A549 (cell line): ENCODE data around the gene METTL9.

Experiments
- CHD2 ChIP-seq: fragments of 150-350 bp; IDR thresholded peaks from 2 replicates; pipeline ENCODE4 v1.6.1; 2014; ENCODE audit warnings: low read length; ENCODE audit not compliant: partially characterized antibody
- CTCF ChIP-seq: fragments of >200 bp; sonication (Bioruptor Twin); formaldehyde crosslinking; IDR thresholded peaks from 3 replicates; pipeline ENCODE4 v1.5.1; 2016
- ELK1 ChIP-seq: fragments of 150-350 bp; IDR thresholded peaks from 2 replicates; pipeline ENCODE4 v1.6.1; 2014; ENCODE audit warnings: low read depth, mild to moderate bottlenecking, low read length
- MAX ChIP-seq: IDR thresholded peaks from 2 replicates; pipeline ENCODE4 v1.6.1; 2012
- PHF8 ChIP-seq: fragments of 200-600 bp; sonication (generic); IDR thresholded peaks from 2 replicates; pipeline ENCODE4 v1.6.1; 2016; ENCODE audit warnings: low read depth, mild to moderate bottlenecking, antibody characterized with exemption, moderate library complexity, borderline replicate concordance
- POLR2A ChIP-seq: IDR thresholded peaks from 2 replicates; pipeline ENCODE4 v1.6.1; 2012; ENCODE audit warnings: mild to moderate bottlenecking, low read length
- POLR2AphosphoS2 ChIP-seq: conservative IDR thresholded peaks from 2 replicates; pipeline ENCODE4 v1.6.1; 2012; ENCODE audit warnings: low read length, improper control_type of control experiment, inconsistent platforms
- RAD21 ChIP-seq, 2 experiments: fragments of >200 bp in 1 of 2; sonication (Bioruptor Twin) in 1 of 2; formaldehyde crosslinking in 1 of 2; IDR thresholded peaks in 1 of 2; conservative IDR thresholded peaks in 1 of 2; 2 replicates in 1 of 2; 3 replicates in 1 of 2; pipeline ENCODE4 v1.6.1; 2012 to 2018; ENCODE audit warnings: inconsistent platforms in 1 of 2
- RFX5 ChIP-seq: fragments of 450-650 bp; IDR thresholded peaks from 2 replicates; pipeline ENCODE4 v1.7.1; 2014; ENCODE audit warnings: antibody characterized with exemption, mild to moderate bottlenecking, moderate library complexity
- TP53 ChIP-seq: fragments of 250-450 bp; sonication (Bioruptor Pico); IDR thresholded peaks from 2 replicates; pipeline ENCODE4 v1.5.0; 2021; ENCODE audit warnings: mild to moderate bottlenecking, moderate library complexity
- USF2 ChIP-seq: fragments of 450-650 bp; IDR thresholded peaks from 2 replicates; pipeline ENCODE4 v1.6.1; 2014; ENCODE audit warnings: antibody characterized with exemption
- ZFP36 ChIP-seq: fragments of 450-650 bp; IDR thresholded peaks from 2 replicates; pipeline ENCODE4 v1.6.1; 2014; ENCODE audit warnings: borderline replicate concordance; ENCODE audit not compliant: partially characterized antibody
- ZSCAN20 ChIP-seq: fragments of 250-450 bp; sonication (Bioruptor Pico); IDR thresholded peaks from 2 replicates; pipeline ENCODE4 v1.8.0; 2022; ENCODE audit warnings: mild to moderate bottlenecking, moderate library complexity

- TF ChIP-seq RAD21 (conservative IDR thresholded peaks at IDR 0.05 in 1 of 2, IDR thresholded peaks at IDR 0.05 in 1 of 2): no peak
- TF ChIP-seq POLR2A: no peak
- TF ChIP-seq MAX: no peak
- no peak for TF ChIP-seq ZSCAN20 (CRISPR knock-in tag)
- TF ChIP-seq PHF8: no peak
- no peak for TF ChIP-seq POLR2AphosphoS2
- no peak for TF ChIP-seq CTCF
- no peak for TF ChIP-seq USF2
- no peak for TF ChIP-seq CHD2
- TF ChIP-seq ELK1: no peak
- TF ChIP-seq ZFP36: no peak
- no peak for TF ChIP-seq TP53 (CRISPR knock-in tag)
- TF ChIP-seq RFX5: no peak
Measured at GRCh38 chr16:21602785-21603184, 3.4 kb downstream of the METTL9 start.
